HL-60 (cell line): ENCODE data around the gene PDC.
A peak's percentile ranks its signal among the peaks of the same experiment; 100 is the strongest.
"Not testable (repeated sequence)": the region's sequence is repeated elsewhere in the genome, so short reads cannot be mapped to it uniquely, and the experiment has no call there.

Experiments used
- DNase-seq, 2 experiments: peaks; one replicate each; pipeline ENCODE4 v3.0.0-alpha.2; 2010 to 2020; ENCODE audit warnings: low read depth in 1 of 2, low spot score in 1 of 2
- H3K27ac ChIP-seq: fragments of 250-450 bp; sonication (Bioruptor Pico); replicated peaks from 2 replicates; pipeline ENCODE4 v1.5.1; 2020; ENCODE audit warnings: mild to moderate bottlenecking, moderate library complexity
- H3K27me3 ChIP-seq: fragments of 250-450 bp; sonication (Bioruptor Pico); 2 replicates; pipeline ENCODE4 v1.5.1; 2021; ENCODE audit warnings: mild to moderate bottlenecking, moderate library complexity; ENCODE audit not compliant: insufficient read depth, poor library complexity, severe bottlenecking
- H3K4me3 ChIP-seq: replicated peaks from 2 replicates; pipeline ENCODE4 v1.5.1; 2011; ENCODE audit warnings: mild to moderate bottlenecking, control low read depth, low read length; ENCODE audit not compliant: insufficient read depth
- CTCF ChIP-seq: IDR thresholded peaks from one replicate; pipeline ENCODE4 v1.5.1; 2011; ENCODE audit warnings: low read length, control low read depth, inconsistent platforms; ENCODE audit not compliant: insufficient read depth
- GABPA ChIP-seq: IDR thresholded peaks from 2 replicates; pipeline ENCODE4 v1.6.1; 2012; ENCODE audit warnings: low read depth
- POLR2AphosphoS5 ChIP-seq: IDR thresholded peaks from 2 replicates; pipeline ENCODE4 v1.6.1; 2012; ENCODE audit warnings: low read depth
- REST ChIP-seq: IDR thresholded peaks from 2 replicates; pipeline ENCODE4 v1.6.1; 2012; ENCODE audit warnings: low read depth; ENCODE audit not compliant: insufficient replicate concordance
- SPI1 ChIP-seq: IDR thresholded peaks from 2 replicates; pipeline ENCODE4 v1.6.1; 2012; ENCODE audit warnings: low read depth, mild to moderate bottlenecking, borderline replicate concordance

PDC gene

GRCh38 chr1:186463511-186463910 lies 2.6 kb upstream of the PDC start:
- DNase-seq: no peak
- TF ChIP-seq GABPA (no peak), POLR2AphosphoS5 (no peak), CTCF (no peak), REST (no peak), SPI1 (no peak)

GRCh38 chr1:186459161-186459560 lies 1.8 kb downstream of the PDC start:
- not testable (repeated sequence) for H3K27me3 ChIP-seq, DNase-seq, H3K4me3 ChIP-seq

More at GRCh38 chr1:186463511-186463910, 2.6 kb upstream of the PDC start:
- Histone ChIP-seq H3K27me3 (no peaks in the 10 kb centered on the region), H3K4me3 (no peak overlapping the region), H3K27ac (no peak overlapping the region)

GRCh38 chr1:186456729-186457255 lies 4.1 kb downstream of the PDC start:
- H3K4me3 ChIP-seq: no peak overlapping the region
- TF ChIP-seq GABPA (no peak), REST (no peak), SPI1 (no peak), CTCF (no peak), POLR2AphosphoS5 (no peak)
- no peak overlapping the region for H3K27ac ChIP-seq
- H3K27me3 ChIP-seq: no peaks in the 10 kb centered on the region
- DNase-seq: no peak

More at GRCh38 chr1:186459161-186459560, 1.8 kb downstream of the PDC start:
- not testable (repeated sequence) for H3K27ac ChIP-seq

- Histone ChIP-seq H3K27ac (peak overlapping the region; percentile 29; the same call in 1 of the 2 replicates), H3K27me3 (no peaks in the 10 kb centered on the region), H3K4me3 (no peak overlapping the region)
- DNase-seq: peak in 1 of 2 experiments; percentile 44
- no peak for TF ChIP-seq POLR2AphosphoS5
- TF ChIP-seq SPI1: no peak
Measured at GRCh38 chr1:186454981-186455380, 5.9 kb downstream of the PDC start.

- H3K27me3 ChIP-seq: no peaks in the 10 kb centered on the region
- H3K4me3 ChIP-seq: no peak overlapping the region
- no peak overlapping the region for H3K27ac ChIP-seq
- DNase-seq: no peak
- TF ChIP-seq REST: no peak
- TF ChIP-seq GABPA: no peak
- no peak for TF ChIP-seq SPI1
- TF ChIP-seq CTCF: no peak
- TF ChIP-seq POLR2AphosphoS5: no peak
Measured at GRCh38 chr1:186446152-186446551, 14.8 kb downstream of the PDC start.
